Activated effector memory CD4-positive, alpha-beta T cell treated with Interleukin-2 at 50 U/mL for 16 hours (primary cell): ENCODE results near the gene RPGRIP1L.
A peak's percentile ranks its signal among the peaks of the same experiment; 100 is the strongest.

Experiments used
- DNase-seq: peaks from one replicate; pipeline ENCODE4 v3.0.0-alpha.2; 2020

RPGRIP1L gene

GRCh38 chr16:53703590-53704444, at the start of gene RPGRIP1L, which contains the start of gene FTO:
RPGRIP1L (minus strand) TSS chr16:53703859; CDS start chr16:53700723, 3,136 bp downstream.
FTO (plus strand) TSS chr16:53704156.
- peak; percentile 94 for DNase-seq

GRCh38 chr16:53753431-53753830, 49.8 kb upstream of the RPGRIP1L start:
- DNase-seq = no peak

DNA sequence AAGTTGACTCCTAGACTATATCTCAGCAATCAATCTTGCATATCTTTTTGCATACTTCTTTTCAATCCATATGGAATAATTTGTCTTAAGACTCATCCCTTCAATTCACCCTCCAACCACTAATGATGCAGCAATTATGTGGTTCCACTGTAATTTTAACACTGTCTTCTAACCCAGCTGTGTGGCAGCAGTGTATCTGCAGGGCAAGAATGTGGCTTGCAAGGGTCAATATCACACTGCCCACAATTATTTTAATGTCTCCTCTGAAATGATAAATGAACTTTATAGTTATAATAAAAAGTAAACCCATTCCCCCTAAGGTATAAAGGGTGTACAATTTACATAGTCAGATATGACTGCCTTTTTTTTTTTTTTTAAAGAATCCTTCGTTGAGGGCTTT, 48.9 kb upstream of the RPGRIP1L start:
- DNase-seq = no peak

DNA sequence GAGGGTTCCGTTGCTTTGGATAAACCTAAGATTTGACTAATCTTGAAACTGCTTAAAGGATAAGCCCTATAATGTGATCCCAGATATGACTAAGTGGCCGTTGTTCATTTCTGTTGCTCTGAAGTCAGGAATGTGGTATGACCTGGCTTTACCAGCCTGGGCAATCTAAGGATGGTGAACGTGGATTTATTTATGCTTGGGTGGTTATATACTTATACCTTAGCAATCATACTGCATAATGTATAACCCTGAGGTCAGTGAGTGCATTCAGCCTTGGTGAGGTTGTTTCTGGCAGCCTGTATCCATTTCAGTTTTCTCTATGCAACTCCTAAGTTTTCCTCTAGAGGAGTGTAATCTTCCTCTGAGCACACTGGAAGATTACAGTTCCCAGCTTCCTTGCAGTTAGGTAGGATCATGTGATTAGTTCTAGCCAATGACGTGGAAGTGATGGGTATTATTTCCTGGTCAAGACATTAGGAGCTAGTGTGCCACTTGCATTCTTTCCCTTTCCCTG, 42.2 kb upstream of the RPGRIP1L start:
- DNase-seq = no peak

DNA sequence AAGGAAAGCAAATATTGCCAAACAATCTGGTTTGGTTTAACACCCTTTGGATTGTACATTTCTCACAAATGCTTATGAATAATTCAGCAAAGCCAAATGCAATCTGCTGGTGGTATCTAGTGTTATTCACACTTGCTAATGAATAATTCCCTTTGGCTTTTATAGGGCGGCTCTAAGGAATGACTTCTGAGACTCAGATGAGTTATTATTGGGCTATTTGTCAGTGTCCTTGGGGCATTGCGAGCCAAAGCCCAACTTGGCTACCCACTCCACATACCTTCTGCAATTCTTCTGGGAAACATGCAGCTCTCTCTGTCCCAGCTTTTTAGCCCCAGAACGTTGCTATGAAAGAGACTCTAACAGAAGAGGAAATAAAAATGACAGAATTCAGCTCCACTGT, 41.4 kb upstream of the RPGRIP1L start:
- no peak for DNase-seq

DNA sequence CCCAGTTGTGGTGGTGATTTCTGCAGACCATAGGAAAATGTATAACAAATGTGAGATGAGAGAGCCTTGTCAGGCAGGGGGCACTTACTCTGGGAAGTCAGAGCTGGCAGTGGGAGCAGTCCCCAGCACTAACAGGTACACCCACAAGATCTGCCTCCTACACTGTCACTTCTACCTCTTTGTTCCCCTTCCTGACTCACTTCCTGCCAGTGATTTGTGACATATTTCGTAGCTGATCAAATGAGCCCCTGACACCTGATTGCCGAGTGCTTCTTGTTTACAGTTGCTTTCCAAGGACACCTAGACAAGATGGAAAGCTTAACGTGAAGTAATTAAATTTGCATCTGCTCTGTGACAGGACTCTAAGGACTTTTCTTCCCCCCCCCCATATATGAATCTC, 40.8 kb upstream of the RPGRIP1L start:
- no peak for DNase-seq

DNA sequence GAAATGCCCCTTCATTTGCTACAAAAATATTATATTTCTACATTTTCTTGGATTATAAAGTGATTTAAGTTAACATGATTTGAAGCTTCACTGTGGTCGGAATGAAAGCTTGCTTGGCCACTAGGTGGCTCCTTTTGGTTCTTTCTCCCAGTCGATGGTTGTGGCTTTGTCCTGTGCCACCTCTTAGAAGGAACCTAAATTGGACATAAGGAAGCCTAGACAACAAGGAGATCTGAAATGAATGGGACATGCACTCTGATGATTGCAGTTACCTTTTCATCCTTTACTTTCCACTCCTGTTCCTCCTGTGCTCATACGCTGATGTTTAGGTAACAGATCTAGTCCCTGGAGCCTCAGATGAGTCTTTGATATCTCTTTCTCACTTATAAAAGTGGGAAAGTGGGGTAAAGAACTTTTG, 39.5 kb upstream of the RPGRIP1L start:
- no peak for DNase-seq

GRCh38 chr16:53741546-53741945, 37.9 kb upstream of the RPGRIP1L start:
- no peak for DNase-seq

- no peak for DNase-seq
Observed at GRCh38 chr16:53740933-53741531, 37.4 kb upstream of the RPGRIP1L start.

DNA sequence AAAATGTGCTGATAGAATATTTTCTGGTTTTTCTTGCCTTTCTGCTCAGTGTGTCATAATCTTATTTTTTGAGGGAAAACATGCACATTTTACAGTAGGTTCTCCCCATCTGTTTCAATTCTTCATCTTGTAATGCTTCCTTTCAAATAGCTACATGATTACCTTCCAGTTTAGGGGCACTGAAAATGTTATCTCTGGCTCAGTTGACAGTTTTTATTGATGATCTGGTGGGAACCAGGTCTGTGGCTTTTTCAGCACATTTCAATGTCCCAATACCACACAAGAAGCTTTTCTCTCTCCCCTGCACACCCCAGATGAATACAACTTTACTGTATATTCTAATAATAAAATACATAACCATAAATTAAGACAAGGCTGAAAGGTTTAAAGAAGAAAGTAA, 36.8 kb upstream of the RPGRIP1L start:
- DNase-seq = no peak

DNA sequence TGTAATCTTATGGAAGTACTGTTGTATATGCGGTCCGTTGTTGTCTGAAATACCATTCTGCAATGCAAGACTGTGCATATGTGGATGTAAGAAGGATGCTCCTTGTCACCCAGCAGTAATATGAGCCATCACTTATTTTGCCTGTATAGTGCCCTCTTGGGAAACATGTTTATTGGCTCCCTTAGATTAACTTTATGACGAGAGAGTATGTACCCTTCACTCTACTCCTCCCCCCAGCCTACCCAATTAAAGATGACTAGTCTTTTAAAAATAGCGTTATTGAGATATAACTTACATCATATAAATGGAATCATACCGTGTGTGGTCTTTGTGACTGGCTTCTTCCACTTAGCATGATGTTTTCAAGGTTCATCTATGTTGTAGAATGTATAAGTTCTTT, 33.9 kb upstream of the RPGRIP1L start:
- no peak for DNase-seq

- no peak for DNase-seq
Observed at GRCh38 chr16:53736297-53736696, 32.6 kb upstream of the RPGRIP1L start.

DNA sequence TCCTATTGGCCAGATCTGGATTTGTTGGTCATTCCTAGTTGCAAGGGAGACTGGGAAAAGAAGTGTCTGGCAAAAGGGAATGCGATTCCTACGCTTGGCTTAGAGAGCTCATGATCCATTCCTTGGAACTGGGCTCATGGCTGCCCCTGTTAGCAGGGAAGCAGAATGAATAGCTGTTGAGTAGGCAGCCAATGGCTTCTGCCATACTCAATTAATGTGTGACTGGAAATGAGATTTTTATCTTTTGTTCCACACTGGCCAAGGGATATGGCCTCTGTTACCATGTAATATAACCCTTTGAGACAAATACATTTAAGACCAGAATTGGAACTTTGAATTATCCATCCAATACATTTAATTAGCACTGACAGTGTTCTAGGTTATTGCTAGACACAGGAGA, 31.2 kb upstream of the RPGRIP1L start:
- DNase-seq = no peak

GRCh38 chr16:53732296-53732929, 28.8 kb upstream of the RPGRIP1L start:
- DNase-seq = no peak

GRCh38 chr16:53730693-53731092, 27.0 kb upstream of the RPGRIP1L start:
- DNase-seq = no peak

DNA sequence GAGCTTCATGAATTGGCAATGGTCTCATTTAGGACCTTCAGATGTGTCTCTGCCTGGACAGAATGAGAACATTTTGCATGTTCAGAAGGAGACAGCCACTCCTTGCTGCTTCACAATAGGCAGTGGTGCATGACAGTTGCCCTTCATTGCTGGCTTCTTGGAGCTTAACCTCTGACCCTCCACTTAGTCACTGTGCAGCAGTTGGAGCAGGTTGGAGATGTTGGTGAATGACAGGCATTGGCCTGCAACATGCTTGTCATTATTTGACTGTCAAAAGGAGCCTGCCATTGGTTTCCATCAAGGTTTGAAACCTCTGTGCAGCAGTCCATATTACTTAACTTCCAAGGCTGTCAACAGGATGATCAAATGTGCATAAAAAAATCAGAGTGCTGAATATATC, 23.0 kb upstream of the RPGRIP1L start:
- DNase-seq = no peak

- DNase-seq = no peak
Observed at GRCh38 chr16:53721017-53721416, 17.4 kb upstream of the RPGRIP1L start.

DNA sequence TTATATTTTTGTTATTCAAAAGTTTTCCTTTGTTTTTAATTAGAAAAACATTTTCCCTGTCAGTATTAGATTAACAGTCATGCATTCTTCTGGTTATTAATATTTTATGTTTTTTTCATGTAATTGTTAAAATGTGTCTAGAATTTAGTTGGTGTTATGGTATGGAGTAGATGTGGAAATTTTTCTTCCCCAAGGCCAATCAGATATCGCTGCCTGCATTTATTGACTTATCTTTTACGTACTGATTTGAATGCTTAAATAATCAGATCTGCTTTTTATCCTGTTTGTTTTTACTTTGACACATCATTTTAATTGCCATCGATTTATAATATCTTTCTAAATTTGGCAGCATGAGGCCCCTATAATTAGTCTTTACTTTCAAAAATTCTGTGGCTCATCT, 13.9 kb upstream of the RPGRIP1L start:
- DNase-seq = no peak

DNA sequence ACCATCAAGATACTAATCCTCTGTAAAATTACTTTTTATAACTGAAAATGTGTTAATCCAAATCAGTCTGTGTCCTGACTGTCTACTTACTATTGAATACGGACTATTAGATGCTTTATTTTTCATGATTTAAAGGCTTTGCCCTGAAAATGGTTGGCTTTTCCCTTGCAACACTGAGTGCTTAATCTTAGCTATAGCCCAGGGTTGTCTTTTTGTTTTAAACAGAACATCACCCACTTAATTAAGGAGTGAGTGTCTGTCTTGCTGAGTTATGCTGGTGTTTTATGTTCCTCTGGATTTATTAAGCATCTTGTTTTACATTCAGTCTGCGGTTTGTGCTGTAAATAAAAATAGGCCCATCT, 11.3 kb upstream of the RPGRIP1L start:
- no peak for DNase-seq

GRCh38 chr16:53714205-53715022, 10.8 kb upstream of the RPGRIP1L start:
- DNase-seq = no peak

DNA sequence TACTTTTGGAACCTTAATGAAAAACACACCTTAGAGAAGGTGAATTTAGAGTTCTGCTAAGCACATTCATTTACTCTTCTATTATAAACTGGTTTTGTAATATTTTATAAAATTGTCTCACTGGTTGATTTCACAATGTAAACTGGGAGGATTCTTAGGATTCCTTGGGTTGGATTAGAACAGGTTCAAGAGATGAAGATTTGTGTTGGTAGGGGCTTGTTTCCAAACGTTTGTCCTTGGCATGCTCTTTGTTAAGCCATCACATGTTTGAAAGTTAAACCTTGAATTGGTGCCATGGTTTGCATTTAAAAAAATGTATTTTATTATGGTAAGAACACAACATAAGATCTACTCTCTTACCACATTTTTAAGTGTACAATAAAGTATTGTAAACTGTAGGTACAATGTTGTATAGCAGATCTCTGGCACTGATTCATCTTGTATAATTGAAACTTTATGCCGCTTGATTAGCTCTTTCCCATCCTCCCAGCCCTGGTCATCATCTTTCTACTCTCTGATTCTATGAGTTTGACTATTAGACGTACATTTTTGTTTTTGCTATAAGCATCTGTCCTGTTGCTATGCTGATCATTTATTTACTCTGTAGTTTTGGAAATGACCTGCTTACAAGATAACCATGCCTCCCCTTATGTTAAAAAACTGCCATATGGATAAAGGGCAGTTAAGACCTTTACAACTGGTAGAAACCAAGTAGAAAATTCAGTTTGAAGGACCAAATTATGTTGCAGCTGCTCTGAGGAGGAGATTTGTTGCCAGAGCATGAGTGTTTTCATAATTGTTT, 9.9 kb upstream of the RPGRIP1L start:
- DNase-seq = no peak

- DNase-seq = no peak
Observed at GRCh38 chr16:53712065-53712464, 8.4 kb upstream of the RPGRIP1L start.
